OCI-M2 (cell line): ENCODE data around the gene MEOX1.
"Not testable (repeated sequence)": the region's sequence is repeated elsewhere in the genome, so short reads cannot be mapped to it uniquely, and the experiment has no call there.

Source experiments
- DNase-seq: peaks from one replicate; lab custom pipeline; 2025; ENCODE audit not compliant: unreplicated experiment; lab: John Stamatoyannopoulos, UW

MEOX1 gene

GRCh38 chr17:43661699-43662412 is at the start of gene MEOX1:
Gene MEOX1 (minus strand): TSS chr17:43661922. CDS start chr17:43661534, 388 bp downstream.
- DNase-seq = no peak

- no peak for DNase-seq
These were observed 48.4 kb upstream of the MEOX1 start for GRCh38 chr17:43710101-43710500.

- DNase-seq = no peak
These were observed 47.5 kb upstream of the MEOX1 start for GRCh38 chr17:43709210-43709609.

- DNase-seq = no peak
These were observed 45.5 kb upstream of the MEOX1 start for GRCh38 chr17:43707184-43707583.

GRCh38 chr17:43706235-43706634 is 44.5 kb upstream of the MEOX1 start:
- no peak for DNase-seq

GRCh38 chr17:43703630-43704029 is 41.9 kb upstream of the MEOX1 start:
- DNase-seq = no peak

- DNase-seq = no peak
These were observed 40.9 kb upstream of the MEOX1 start for GRCh38 chr17:43702637-43703036.

GRCh38 chr17:43701318-43701743 is 39.6 kb upstream of the MEOX1 start:
- DNase-seq = no peak

GRCh38 chr17:43699438-43699756 is 37.7 kb upstream of the MEOX1 start:
- DNase-seq = no peak

GRCh38 chr17:43698678-43699437 is 37.1 kb upstream of the MEOX1 start:
- DNase-seq = no peak

GRCh38 chr17:43697937-43698336 is 36.2 kb upstream of the MEOX1 start:
- DNase-seq = no peak

GRCh38 chr17:43696891-43697290 is 35.2 kb upstream of the MEOX1 start:
- no peak for DNase-seq

GRCh38 chr17:43695970-43696865 is 34.5 kb upstream of the MEOX1 start:
- no peak for DNase-seq

- peak; percentile 14 for DNase-seq
These were observed 32.6 kb upstream of the MEOX1 start for GRCh38 chr17:43694081-43694870.

- DNase-seq = no peak
These were observed 29.6 kb upstream of the MEOX1 start for GRCh38 chr17:43691317-43691693.

GRCh38 chr17:43690624-43691316 is 29.0 kb upstream of the MEOX1 start:
- no peak for DNase-seq

GRCh38 chr17:43689814-43690213 is 28.1 kb upstream of the MEOX1 start:
- DNase-seq = no peak

- DNase-seq = no peak
These were observed 27.4 kb upstream of the MEOX1 start for GRCh38 chr17:43689131-43689530.

GRCh38 chr17:43686957-43687356 is 25.2 kb upstream of the MEOX1 start:
- DNase-seq = not testable (repeated sequence)

GRCh38 chr17:43683928-43684653 is 22.4 kb upstream of the MEOX1 start:
- DNase-seq = no peak
